HG03066 (cell line): ENCODE measurements around the gene CFAP74.

Source experiments
- ATAC-seq: cut with Tn5 transposase; IDR thresholded peaks from one replicate; pipeline ENCODE4 v1.9.1; 2021; ENCODE audit warnings: low read depth; ENCODE audit not compliant: unreplicated experiment

Gene CFAP74

DNA sequence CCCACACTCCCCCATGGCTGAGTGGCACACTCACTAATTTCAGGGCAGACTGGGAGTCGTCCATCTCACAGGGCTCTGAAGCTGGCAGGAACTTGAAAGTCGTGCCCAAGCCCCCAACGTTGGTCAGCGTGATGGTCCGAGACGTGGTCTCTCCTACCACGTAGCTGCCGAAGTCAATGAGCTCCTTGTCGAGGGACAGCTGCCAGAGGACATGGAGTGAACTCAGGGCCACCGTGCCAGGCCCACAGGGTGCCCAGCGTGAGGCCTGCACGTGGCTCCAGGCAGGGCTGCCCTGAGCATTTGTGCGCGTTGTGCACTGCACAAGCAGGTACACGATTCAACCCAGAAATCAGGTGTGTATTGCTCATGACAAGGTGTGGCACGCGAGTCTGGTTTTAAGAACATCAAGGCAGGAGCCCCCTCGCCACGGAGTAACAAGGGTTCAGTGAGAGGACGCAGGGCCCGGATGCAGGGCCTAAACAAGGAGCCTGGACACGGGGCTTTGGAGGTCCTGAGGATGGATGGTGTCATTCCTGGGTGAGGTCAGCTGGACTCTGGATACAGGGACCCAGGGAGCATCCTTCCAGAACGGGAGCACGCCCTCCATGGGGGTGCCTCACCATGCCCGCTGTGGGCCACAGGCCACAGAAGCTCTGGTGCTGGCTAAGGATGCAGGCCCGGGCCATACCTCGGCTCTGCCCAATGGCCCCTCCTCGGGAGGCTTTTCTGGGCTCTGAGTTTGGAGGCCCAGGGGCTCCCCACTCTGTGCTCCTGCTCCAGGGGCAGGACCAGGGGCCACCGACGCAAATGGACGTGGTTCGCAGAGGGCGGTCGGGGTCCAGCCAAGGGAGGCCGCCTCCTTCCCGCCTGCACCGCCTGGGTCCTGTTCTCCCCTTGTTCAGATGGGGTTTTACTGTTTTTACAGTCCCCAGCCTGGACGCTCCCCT, 46.7 kb downstream of the CFAP74 start:
- ATAC-seq: no peak

DNA sequence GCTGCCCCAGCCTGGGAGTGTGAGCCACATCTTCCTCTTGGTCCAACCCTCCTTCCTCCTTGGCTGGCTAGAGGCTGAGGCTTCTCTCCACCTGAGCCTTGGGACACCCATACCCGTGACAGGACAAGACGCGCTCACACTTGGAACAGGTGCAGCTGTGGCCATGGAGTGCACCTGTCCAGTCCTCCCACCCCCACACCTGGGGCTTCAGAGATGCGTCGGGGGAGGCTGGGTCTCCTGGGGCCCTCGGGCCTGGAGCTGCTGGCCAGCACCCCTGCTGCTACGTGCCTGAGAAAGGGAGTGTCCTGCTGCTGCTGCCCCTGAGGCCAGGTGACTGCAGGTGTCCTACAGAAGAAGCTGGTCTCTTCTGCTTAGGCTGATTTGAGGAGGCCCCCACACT, 47.5 kb downstream of the CFAP74 start:
- no peak for ATAC-seq

DNA sequence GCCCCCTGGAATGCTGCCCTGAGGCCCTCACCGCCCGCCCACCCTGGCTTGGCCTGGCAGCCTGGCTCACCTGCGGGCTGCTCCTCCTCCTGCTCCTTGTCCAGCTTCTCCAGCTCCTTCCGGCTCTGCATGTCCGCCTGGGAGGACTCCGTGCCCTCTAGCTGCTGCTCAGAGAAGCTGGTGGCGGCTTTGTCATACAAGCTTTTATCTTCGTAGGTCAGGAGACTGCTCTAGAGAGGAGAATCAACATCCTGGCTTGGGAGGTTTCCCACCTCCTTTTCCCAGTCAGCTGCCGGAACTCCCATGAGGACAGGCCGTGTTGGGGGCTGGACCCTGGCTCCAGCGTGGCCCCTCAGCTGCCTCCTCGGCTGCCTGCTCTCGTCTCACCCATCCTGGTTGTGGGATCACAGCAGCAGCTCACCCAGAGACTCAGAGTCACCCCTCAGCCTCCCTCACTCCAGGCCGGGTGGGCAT, 47.9 kb downstream of the CFAP74 start:
- no peak for ATAC-seq

DNA sequence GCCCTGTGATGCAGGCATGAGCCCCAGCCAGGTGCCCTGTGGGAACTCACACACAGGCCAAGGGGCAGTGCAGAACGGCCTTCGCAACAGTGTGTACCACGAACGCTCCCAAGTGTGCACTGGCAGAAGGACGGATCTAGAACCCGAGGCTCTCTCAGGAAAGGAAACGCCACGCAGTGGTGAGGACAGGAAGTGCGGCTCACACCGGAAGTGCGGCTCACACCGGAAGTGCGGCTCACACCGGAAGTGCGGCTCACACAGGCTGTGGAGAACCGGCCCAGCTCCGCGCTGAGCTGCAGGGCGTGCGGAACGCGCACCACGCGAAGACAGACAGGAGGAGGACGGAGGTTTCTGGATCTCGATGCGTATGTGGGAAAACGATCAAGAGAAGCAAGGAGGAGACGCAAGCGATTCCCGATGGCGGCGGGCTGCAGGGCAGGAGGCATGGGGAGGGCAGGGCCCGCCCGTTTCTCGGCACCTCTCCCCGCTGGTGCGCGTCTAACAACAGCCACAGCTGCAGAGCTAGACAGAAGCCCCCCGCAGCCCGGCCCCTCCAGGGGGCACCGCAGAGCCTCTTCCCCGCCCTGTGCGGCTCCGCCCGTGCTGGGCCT, 48.6 kb downstream of the CFAP74 start:
- ATAC-seq: no peak

DNA sequence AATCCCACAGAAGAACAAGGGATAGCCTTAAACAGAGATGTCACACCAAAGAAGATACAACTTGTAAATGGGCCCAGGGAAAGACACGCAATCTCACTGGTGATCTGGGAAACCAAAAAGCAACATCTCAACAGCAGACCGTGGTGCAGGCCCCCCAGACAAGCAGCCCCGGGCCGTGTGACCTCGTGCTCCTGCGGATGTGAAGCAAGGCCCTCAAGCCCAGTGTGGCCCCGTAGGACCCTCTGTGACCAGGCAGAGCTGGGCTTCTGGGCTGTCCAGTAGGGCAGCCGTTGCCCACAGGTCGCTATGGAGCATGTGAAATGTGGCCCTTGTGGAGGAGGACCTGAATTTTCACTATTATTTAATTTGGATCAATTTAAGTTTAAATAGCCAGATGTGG, 49.6 kb downstream of the CFAP74 start:
- ATAC-seq: no peak

DNA sequence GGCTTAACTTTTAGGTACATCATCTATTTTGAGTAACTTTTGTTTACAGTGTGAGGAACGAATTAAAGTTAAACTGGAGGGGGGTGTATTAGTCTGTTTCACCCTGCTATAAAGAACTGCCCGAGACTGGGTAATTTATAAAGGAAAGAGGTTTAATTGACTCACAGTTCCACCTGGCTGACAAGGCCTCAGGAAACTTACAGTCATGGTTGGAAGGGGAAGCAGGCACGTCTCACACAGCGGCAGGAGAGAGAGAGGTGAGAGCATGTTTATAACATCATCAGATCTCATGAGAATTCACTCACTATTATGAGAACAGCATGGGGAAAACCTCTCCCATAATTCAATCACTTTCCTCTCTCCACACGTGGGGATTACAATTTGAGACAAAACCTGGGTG, 52.6 kb downstream of the CFAP74 start:
- no peak for ATAC-seq

DNA sequence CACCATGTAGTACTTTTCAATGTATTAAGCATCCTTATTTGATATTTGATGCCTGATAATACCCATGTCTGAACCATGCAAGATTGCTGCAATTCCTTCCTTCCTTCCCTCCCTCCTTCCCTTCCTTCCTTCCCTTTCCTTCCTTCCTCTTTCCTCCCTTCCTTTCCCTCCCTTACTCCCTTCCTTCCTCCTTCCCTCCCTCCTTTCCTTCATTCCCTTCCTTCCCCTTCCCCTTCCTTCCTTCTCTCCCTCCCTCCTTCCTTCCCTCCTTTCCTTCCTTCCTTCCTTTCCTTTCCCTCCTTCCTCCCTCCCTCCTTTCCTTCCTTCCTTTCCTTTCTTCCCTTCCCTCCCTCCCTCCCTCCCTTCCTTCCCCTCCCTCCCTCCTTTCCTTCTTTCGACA, 54.8 kb downstream of the CFAP74 start:
- no peak for ATAC-seq

DNA sequence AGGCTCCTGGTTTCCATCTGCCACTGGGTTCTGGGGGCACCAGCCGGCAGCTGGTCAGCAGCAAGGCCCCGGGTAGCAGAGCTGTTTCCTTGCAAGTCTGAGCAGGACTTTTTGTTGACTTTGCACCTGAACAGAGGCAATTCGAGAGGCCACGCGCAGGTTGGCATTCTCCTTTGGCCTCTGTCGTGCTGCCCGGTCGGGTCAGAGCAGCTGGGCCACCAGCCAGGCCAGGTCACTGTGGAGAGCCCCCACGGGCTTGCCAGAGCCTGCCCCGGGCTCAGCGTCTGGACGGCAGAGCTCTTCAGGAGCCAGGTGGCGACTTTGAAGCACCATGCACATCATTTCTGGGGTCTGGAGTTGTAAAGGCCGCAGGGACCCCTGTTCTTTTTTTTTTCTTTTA, 56.1 kb downstream of the CFAP74 start:
- no peak for ATAC-seq

DNA sequence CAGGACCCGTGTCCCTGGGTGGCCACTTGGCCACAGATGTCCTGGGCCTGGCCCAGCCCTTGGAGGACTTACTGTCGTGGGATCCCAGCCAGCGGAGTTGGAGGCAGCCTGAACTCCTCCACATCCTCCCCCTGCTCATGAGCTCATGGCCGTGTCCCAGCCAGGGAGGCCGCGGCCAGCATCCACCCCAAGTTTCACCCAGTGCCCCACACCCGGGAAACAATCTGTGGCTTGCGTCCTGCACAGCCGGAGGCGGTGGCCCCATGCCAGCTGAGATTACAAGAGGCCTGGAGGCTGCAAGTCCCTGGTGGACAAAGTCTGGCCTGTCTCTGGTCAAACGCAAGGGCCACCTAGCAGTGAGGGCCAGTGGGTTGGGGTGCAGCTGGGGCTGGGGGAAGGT, 57.0 kb downstream of the CFAP74 start:
- no peak for ATAC-seq

DNA sequence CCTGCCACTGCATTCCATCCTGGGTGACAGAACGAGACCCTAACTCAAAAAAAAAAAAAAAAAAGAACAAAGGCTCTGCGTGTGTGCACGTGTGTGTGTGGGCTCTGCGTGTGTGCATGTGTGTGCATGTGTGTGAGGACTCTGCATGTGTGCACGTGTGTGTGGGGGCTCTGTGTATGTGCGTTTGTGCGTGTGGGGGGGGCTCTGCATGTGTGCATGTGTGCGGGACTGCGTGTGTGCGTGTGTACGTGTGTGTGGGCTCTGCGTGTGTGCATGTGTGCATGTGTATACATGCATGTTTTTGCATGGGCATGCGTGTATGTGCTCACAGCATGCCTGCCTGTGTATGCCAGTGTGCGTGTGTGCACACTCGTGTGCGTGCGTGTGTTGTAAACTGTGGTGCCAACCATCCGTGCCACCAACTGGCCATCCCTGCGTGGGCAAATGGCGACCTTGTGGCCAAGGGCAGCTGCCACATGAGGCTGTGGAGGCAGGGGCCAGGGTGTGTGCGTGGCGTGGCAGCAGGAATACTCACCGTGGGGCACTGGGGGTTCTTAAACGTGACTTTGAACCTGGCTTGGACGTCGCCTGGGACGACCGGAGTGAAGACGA, 57.7 kb downstream of the CFAP74 start:
- ATAC-seq: no peak

DNA sequence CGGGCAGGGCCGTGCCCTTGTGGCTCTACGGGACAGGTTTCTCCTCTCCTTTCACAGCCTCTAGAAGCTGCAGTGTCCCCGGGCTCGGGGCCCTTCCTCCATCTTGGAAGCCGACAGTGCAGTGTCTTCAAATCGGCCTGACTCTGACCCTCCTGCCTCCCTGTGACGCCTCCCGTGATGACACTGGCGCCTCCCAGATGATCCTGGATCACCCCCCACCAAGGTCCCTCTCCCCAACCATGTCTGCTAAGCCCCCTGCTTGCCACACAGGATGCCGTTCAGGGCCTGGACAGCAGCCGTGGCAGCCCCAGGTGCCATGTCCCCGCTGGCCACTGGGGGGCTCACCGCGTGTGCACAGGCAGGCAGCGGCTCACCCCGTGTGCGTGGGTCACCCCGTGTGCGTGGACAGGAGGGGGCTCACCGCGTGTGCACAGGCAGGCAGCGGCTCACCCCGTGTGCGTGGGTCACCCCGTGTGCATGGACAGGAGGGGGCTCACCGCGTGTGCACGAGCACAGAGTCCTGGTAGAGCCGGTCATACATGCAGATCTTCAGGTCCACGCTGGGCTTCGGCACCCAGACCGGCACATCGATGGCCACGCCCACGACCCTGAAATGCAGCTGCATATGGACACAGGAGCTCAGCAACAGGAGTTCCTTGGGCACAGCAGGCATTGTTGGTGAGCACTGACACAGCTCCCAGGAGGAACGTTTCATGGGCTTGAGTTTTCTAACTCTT, 59.6 kb downstream of the CFAP74 start:
- ATAC-seq: no peak

DNA sequence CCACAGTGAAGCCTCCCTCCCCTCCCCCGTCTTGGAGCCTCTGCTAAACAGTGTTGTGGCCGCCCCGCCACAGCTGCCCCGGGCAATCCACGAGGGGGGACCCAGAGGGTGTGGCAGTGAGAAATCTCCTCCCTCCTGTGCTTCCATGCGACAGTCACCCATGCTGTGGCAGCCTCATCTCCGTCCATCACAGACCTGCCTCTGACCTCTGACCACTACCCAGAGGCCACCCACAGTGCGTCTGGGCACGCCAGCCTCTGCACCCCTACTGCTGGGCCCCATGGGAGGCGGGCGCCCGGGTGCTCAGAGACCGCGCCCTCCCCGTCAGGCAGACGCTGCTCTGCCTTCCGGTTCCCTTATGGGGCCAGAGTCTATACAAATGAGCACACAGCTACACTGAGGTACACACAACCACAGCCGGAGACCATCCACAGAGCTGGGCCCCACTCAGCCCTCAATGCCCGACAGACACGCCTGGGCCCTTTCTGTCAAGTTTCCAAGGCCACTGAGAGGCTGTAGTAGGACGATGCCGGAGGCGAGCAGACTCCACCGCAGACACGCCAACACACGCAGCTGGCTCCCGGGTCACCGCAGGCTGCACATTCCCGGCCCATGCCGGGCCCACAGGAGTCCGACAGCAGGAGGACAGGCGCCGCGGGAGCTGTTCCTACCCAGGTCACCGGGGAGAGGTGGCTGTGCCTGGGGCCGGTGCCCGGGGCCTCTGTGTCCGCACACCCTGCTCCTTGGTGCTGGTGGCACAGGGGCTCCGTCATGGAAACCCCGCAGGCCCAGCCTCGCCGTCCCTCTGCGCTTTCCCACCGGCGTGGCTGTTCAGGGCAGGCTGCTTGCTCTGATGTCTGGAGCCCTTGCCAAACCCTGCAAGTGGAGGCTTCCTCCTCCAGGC, 60.6 kb downstream of the CFAP74 start:
- ATAC-seq: no peak

DNA sequence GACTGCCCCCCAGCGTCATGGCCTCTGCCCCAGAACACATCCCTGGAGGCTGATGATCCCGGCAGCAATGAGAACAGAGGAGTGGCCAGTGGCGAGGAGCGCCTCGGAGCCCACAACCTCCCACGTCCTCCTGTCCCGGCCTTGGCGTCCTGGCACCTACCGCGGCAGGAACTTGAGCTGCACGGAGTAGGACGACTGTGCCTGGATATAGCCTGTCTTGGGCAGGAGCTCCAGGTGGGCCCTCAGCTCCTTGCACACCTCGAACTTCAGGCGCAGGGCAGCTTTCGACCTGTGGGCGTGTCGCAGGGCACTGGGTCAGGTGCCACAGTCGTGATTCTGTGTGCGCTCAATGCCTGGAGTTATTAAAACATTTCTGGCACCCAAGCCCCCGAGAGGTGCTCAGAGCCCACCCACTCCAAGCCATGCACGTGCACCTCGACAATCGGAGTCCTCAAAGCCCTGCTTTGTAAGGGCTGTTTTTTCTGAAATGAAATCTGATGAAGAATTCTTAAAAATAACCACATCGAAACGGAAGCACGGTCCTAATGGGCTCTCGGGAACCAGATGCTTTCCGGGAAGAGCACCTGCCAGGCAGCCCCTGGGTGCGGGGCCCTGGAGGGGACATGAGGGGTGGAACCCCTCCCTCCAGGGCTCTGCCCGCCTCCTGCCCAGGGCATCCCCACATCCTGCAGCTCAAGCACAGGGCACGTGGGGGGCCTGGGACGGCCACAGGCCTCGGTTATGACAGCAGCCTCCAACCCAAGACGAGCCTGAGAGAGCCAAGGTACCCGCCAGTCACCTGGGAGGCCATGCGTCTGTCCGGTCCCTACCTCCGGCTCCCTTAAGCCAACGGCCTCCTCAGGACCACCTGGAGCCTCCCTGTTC, 61.5 kb downstream of the CFAP74 start:
- no peak for ATAC-seq

DNA sequence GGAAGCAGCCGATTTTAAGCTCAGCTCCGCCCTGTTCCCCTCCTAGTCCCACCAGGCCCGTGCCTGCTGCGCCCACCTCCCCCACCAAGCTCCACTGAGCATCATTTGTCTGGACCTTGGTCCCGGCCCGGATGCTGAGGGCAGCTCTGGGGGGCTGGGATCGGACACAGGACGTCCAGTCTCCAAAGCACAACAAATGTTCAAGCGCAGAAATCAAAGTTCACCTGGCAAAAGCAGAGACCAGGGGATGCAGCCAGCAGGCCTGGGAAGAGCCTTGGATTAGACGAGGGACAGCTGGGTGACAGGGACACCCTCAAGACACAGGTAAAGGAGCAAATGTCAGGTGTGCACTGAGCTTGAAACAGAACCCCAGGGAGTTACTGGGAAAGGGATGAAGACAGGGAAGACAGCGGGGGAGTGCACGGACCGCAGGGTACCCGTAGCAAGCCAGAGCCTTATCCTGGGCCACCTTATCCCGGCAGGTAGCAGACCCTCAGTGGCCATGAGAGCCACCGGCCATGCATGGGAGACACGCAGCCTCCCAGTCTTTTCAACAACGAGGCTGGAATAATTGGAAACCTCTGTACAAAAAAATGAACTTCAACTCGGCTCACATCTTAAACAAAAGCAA, 62.3 kb downstream of the CFAP74 start:
- no peak for ATAC-seq

DNA sequence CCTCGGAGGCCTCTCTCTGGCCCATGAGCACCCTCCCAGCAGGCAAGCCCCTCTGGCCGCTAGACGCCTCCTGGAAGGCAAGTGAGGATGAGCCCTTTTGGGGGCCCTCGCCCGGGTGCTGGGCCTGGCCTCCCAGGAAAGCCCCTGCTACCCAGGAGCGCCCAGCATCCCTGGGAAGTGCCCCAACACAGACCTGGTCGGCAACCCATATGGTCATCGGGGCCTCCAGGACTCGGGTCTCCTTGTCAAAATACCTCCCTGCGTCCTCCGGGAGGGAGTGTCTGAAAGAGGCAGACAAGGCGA, 63.5 kb downstream of the CFAP74 start:
- ATAC-seq: no peak

DNA sequence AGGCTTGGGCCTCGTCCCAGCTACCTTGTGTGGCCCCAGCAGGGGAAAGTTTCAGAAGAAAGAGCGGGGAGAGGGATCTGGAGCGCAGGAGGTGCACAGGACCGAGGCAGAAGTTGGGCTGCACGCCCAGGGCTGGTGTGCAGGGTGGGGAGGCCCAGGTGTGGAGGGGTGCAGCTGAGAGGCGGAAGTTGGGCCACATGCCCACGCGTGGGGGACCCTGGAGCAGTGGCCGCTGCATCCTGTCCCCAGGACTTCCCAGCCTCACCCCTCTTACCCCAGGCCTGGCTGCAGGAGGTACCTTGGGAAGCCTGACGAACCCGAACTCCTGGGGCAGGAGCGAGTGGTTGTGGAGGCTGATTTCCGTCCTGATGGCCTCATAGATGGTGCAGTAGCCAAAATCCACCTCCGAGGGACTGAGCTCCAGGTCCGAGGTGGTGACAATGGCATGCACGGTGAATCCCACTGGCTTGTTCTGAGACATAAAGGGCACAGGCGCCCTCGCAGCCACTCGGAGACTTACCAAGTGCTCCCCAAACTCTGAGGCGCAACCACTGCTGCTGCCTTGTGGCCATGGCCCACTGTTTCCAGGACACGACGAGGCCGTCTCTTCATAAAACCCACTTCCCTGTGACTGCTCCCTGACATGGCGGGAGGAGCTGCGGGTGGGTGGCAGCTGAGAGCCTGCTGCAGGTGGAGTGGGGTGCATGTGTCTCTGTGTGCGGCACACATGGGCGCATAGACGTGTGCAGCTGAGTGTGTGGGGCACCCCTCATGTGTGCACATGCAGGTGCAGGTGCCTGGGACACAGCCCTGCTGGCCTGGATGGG, 64.1 kb downstream of the CFAP74 start:
- no peak for ATAC-seq

DNA sequence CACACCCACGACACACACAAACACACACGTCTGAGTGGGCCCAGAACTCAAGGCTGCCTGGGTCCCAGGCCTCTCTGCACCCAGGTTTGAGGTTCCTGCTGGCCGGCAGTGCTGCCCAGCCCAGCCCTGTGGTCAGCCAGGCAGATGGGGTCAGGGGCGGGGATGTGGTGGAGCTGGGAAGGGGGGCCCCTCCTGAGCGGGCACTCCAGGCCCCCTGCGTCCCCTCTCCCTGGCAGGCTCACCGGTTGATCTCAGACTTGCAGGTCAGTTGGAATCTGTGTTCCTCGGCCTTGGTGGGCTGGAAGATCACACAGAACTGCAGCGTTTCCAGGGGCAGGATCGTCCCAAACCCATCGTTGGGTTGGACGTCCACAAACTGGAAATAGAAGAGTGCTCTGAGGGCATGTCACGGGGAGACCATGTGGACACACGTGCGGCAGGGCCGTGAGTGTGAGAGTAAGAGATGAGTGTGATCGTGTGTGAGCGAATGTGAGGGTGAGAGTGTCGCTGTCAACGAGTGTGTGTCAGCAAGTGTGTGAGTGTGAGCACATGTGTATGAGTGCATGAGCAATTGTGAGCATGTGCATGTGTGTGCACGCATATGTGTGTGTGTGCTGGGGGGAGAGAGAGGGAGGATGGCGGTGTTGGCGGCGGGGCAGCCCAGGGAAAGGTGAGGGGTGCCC, 64.8 kb downstream of the CFAP74 start:
- ATAC-seq: no peak
